HG02798 (cell line): ENCODE data around the gene EPN3.

Source experiments
- ATAC-seq: cut with Tn5 transposase; IDR thresholded peaks from one replicate; pipeline ENCODE4 v1.9.1; 2021; ENCODE audit warnings: mild to moderate bottlenecking; ENCODE audit not compliant: unreplicated experiment, poor library complexity

EPN3 gene

GRCh38 chr17:50533720-50534148, 1.2 kb downstream of the EPN3 start:
- no peak for ATAC-seq

- no peak for ATAC-seq
These were observed 1.9 kb downstream of the EPN3 start for GRCh38 chr17:50534222-50534978.

- ATAC-seq, result no peak
These were observed 2.4 kb downstream of the EPN3 start for GRCh38 chr17:50534979-50535326.

GRCh38 chr17:50535407-50535806, 2.9 kb downstream of the EPN3 start:
- no peak for ATAC-seq

GRCh38 chr17:50536683-50537646, 4.4 kb downstream of the EPN3 start:
- no peak for ATAC-seq

GRCh38 chr17:50537721-50538548, 5.4 kb downstream of the EPN3 start:
- ATAC-seq, result no peak

GRCh38 chr17:50538549-50539410, 6.2 kb downstream of the EPN3 start:
- ATAC-seq, result no peak

GRCh38 chr17:50539762-50540559, 7.4 kb downstream of the EPN3 start:
- no peak for ATAC-seq

- no peak for ATAC-seq
These were observed 8.2 kb downstream of the EPN3 start for GRCh38 chr17:50540560-50541401.

GRCh38 chr17:50541402-50541715, 8.8 kb downstream of the EPN3 start:
- ATAC-seq, result no peak

GRCh38 chr17:50541716-50542688, 9.5 kb downstream of the EPN3 start:
- ATAC-seq, result peak; percentile 83

- ATAC-seq, result no peak
These were observed 10.6 kb downstream of the EPN3 start for GRCh38 chr17:50542795-50543774.

GRCh38 chr17:50544516-50544915, 12.0 kb downstream of the EPN3 start:
- no peak for ATAC-seq

GRCh38 chr17:50545311-50545710, 12.8 kb downstream of the EPN3 start:
- ATAC-seq, result no peak

GRCh38 chr17:50546701-50547034, 14.1 kb downstream of the EPN3 start:
- no peak for ATAC-seq
